Activated naive CD4-positive, alpha-beta T cell treated with anti-CD3 and anti-CD28 coated beads, Interleukin-2, amount 50 U/mL, for 16 hours (primary cell): ENCODE data around the gene PTGIR.

Experiments
- DNase-seq: peaks from one replicate; pipeline ENCODE4 v3.0.0-alpha.2; 2020

The PTGIR gene

GRCh38 chr19:46598372-46598917 lies 26.4 kb downstream of the PTGIR start:
- no peak for DNase-seq

- DNase-seq: no peak
Observed at GRCh38 chr19:46596008-46596407, 28.9 kb downstream of the PTGIR start.

- DNase-seq: no peak
Observed at GRCh38 chr19:46591870-46592269, 33.0 kb downstream of the PTGIR start.

- no peak for DNase-seq
Observed at GRCh38 chr19:46591254-46591653, 33.6 kb downstream of the PTGIR start.

GRCh38 chr19:46587861-46588260 lies 37.0 kb downstream of the PTGIR start:
- DNase-seq: no peak

GRCh38 chr19:46586294-46586693 lies 38.6 kb downstream of the PTGIR start:
- DNase-seq: no peak

GRCh38 chr19:46585539-46585938 lies 39.4 kb downstream of the PTGIR start:
- no peak for DNase-seq

GRCh38 chr19:46580247-46580646 lies 44.6 kb downstream of the PTGIR start:
- DNase-seq: no peak

- DNase-seq: peak; percentile 58
Observed at GRCh38 chr19:46579361-46579879, 45.5 kb downstream of the PTGIR start.

GRCh38 chr19:46578450-46578849 lies 46.4 kb downstream of the PTGIR start:
- no peak for DNase-seq

GRCh38 chr19:46574533-46574932 lies 50.4 kb downstream of the PTGIR start:
- peak; percentile 63 for DNase-seq

- no peak for DNase-seq
Observed at GRCh38 chr19:46573679-46574498, 51.0 kb downstream of the PTGIR start.

- no peak for DNase-seq
Observed at GRCh38 chr19:46571495-46571894, 53.4 kb downstream of the PTGIR start.
